ENCODE data around the gene P2RX6. TPM values are rescaled to one million over a fixed set of nuclear protein-coding genes. Genes with fewer than 3 reads are reported as not detected.

The P2RX6 gene
- total and polyA plus RNA-seq, 9 of the 15 experiments (the other 6 are each of a cell fraction or from before 2014, with no cell fraction given) = 0.01 to 3.9 (median 1.5) TPM; not detected in 1

DNA sequence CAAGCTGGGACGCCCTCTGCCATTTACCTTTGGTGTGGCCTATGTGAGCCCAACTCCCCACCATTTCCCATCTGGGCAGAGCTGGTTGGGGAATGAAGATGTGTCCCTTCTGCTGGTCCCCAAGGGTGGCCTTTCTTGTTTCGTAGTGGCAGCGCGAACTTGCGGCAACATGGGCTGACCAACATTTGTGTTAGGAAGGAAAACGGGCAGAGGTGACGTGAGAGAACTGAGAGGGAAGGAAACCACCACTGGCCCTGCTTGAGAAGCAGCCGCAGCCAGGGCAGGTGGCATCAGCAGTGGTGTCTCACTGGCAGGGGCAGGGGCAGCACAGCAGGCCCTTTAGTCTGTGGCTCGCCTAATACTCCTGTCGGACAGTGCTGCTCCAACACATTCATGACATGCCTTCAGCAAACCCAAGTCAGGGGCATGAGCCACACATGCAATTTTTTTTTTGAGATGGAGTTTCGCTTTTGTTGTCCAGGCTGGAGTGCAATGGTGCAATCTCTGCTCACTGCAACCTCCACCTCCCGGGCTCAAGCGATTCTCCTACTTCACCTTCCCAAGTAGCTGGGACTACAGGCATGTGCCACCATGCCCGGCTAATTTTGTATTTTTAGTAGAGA lies 60.7 kb downstream of the P2RX6 start (continued):
- TF ChIP-seq TGIF2 (CRISPR knock-in tag; IDR thresholded peaks at IDR 0.05) (no peak), MEF2A (IDR thresholded peaks at IDR 0.05; ENCODE audit: control insufficient read depth, low read depth, low read length) (no peak), MCM5 (IDR thresholded peaks at IDR 0.05; ENCODE audit: low read depth) (no peak), NR2F6 (CRISPR knock-in tag; IDR thresholded peaks at IDR 0.05) (no peak), LARP7 (IDR thresholded peaks at IDR 0.05) (no peak), PHF8 (IDR thresholded peaks at IDR 0.05; ENCODE audit: borderline replicate concordance, low read length) (no peak), ZNF717 (CRISPR knock-in tag; IDR thresholded peaks at IDR 0.05) (no peak), ZBTB12 (CRISPR knock-in tag; IDR thresholded peaks at IDR 0.05) (0 out of 2 replicates have a peak, but pooled peaks have one; percentile 16), IRF9 (tag; IDR thresholded peaks at IDR 0.05) (no peak), EGR1 (conservative IDR thresholded peaks at IDR 0.05) (no peak), ZNF830 (CRISPR knock-in tag; IDR thresholded peaks at IDR 0.05) (no peak), PTBP1 (IDR thresholded peaks at IDR 0.05; ENCODE audit: low read depth, low read length) (no peak), BCL6 (CRISPR knock-in tag; IDR thresholded peaks at IDR 0.05) (no peak), TAF7 (tag; IDR thresholded peaks at IDR 0.05) (no peak), STAG1 (CRISPR knock-in tag; IDR thresholded peaks at IDR 0.05; ENCODE audit: borderline replicate concordance) (0 out of 2 replicates have a peak, but pooled peaks have one; percentile 17), HDGF (IDR thresholded peaks at IDR 0.05) (no peak), ZFP91 (CRISPR knock-in tag; IDR thresholded peaks at IDR 0.05) (0 out of 2 replicates have a peak, but pooled peaks have one; percentile 56), SIN3B (IDR thresholded peaks at IDR 0.05; ENCODE audit: low read depth) (no peak), PRPF4 (IDR thresholded peaks at IDR 0.05; ENCODE audit: insufficient read depth, low read depth, low read length, poor library complexity, severe bottlenecking) (no peak)
- TF ChIP-seq, protein P1, sequence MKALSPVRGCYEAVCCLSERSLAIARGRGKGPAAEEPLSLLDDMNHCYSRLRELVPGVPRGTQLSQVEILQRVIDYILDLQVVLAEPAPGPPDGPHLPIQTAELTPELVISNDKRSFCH (CRISPR knock-in tag; IDR thresholded peaks at IDR 0.05) = no peak
- TF ChIP-seq, protein P1 (tag; IDR thresholded peaks at IDR 0.05) = 0 out of 2 replicates have a peak, but pooled peaks have one; percentile 42
- TF ChIP-seq, protein P2, sequence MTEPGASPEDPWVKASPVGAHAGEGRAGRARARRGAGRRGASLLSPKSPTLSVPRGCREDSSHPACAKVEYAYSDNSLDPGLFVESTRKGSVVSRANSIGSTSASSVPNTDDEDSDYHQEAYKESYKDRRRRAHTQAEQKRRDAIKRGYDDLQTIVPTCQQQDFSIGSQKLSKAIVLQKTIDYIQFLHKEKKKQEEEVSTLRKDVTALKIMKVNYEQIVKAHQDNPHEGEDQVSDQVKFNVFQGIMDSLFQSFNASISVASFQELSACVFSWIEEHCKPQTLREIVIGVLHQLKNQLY (CRISPR knock-in tag; conservative IDR thresholded peaks at IDR 0.05) = 0 out of 4 replicates have a peak, but pooled peaks of 1 of the 2 experiments have one; percentile 70
- TF ChIP-seq, protein P3, sequence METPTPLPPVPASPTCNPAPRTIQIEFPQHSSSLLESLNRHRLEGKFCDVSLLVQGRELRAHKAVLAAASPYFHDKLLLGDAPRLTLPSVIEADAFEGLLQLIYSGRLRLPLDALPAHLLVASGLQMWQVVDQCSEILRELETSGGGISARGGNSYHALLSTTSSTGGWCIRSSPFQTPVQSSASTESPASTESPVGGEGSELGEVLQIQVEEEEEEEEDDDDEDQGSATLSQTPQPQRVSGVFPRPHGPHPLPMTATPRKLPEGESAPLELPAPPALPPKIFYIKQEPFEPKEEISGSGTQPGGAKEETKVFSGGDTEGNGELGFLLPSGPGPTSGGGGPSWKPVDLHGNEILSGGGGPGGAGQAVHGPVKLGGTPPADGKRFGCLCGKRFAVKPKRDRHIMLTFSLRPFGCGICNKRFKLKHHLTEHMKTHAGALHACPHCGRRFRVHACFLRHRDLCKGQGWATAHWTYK (CRISPR knock-in tag; IDR thresholded peaks at IDR 0.05) = peak; percentile 50; the same call in 1 of the 2 replicates

All from K562 (cell line).